HEK293 (cell line): ENCODE results near the gene CASD1.

ENCODE experiments used
- CTCF ChIP-seq: fragments of 450-650 bp; formaldehyde crosslinking; IDR thresholded peaks from 2 replicates; pipeline ENCODE4 v1.5.1; 2016; ENCODE audit warnings: missing biosample characterization, missing genetic modification characterization
- KLF1 ChIP-seq: fragments of 450-650 bp; formaldehyde crosslinking; IDR thresholded peaks from 2 replicates; pipeline ENCODE4 v1.5.1; 2016; ENCODE audit warnings: missing biosample characterization, missing genetic modification characterization
- KLF9 ChIP-seq: fragments of 450-650 bp; formaldehyde crosslinking; IDR thresholded peaks from 2 replicates; pipeline ENCODE4 v1.5.1; 2016; ENCODE audit warnings: missing biosample characterization, missing genetic modification characterization, low read depth
- REST ChIP-seq: fragments of 450-650 bp; formaldehyde crosslinking; IDR thresholded peaks from 2 replicates; pipeline ENCODE4 v1.5.1; 2016; ENCODE audit warnings: missing biosample characterization, missing genetic modification characterization
- ZNF146 ChIP-seq: fragments of 450-650 bp; formaldehyde crosslinking; IDR thresholded peaks from 2 replicates; pipeline ENCODE4 v1.5.1; 2016; ENCODE audit warnings: missing biosample characterization, missing genetic modification characterization
- ZNF157 ChIP-seq: fragments of 450-650 bp; formaldehyde crosslinking; IDR thresholded peaks from 2 replicates; pipeline ENCODE4 v1.5.1; 2016; ENCODE audit warnings: missing biosample characterization, missing genetic modification characterization
- ZNF202 ChIP-seq: fragments of 450-650 bp; formaldehyde crosslinking; IDR thresholded peaks from 2 replicates; pipeline ENCODE4 v1.5.1; 2016; ENCODE audit warnings: missing biosample characterization, missing genetic modification characterization, borderline replicate concordance
- ZNF274 ChIP-seq, 2 experiments: fragments of 200-500 bp in 1 of 2; fragments of 450-650 bp in 1 of 2; sonication (Bioruptor generic) in 1 of 2; formaldehyde crosslinking in 1 of 2; IDR thresholded peaks; 2 replicates each; pipeline versions ENCODE4 v1.5.1 to v1.6.1; 2014 to 2016; ENCODE audit warnings: borderline replicate concordance in 1 of 2, inconsistent platforms in 1 of 2, low read length in 1 of 2, missing biosample characterization in 1 of 2, missing genetic modification characterization in 1 of 2
- ZNF350 ChIP-seq: fragments of 450-650 bp; formaldehyde crosslinking; IDR thresholded peaks from 2 replicates; pipeline ENCODE4 v1.5.0; 2017; ENCODE audit warnings: missing biosample characterization, mild to moderate bottlenecking, missing genetic modification characterization
- ZNF610 ChIP-seq: fragments of 450-650 bp; formaldehyde crosslinking; IDR thresholded peaks from 2 replicates; pipeline ENCODE4 v1.5.1; 2016; ENCODE audit warnings: missing biosample characterization, missing genetic modification characterization, borderline replicate concordance
- TF ChIP-seq, protein P1 (sequence below): fragments of 450-650 bp; formaldehyde crosslinking; IDR thresholded peaks from 2 replicates; pipeline ENCODE4 v1.5.1; 2016; ENCODE audit warnings: missing biosample characterization, missing genetic modification characterization
- TF ChIP-seq, protein P2 (sequence below): IDR thresholded peaks from 2 replicates; pipeline ENCODE4 v1.6.1; 2011; ENCODE audit warnings: mild to moderate bottlenecking, low read depth, low read length, borderline replicate concordance

DNA sequence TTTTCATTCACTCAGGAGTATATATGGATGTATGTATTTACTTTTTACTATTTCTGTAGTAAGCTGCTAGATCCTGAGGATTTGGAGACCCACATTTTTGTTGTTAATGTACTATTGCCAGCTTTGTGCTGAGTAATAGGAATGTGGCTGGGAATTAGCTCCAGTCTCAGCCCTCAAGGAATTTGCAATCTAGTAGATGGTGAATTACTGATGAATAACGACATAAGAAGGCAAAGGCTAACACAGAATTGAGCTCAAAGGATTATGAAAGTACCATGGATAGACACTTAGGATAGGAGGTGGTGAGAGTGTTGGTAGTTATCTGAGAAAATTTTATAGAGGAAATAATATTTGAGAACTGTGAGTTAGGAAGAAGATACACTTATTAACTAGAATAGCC is 19.9 kb downstream of the CASD1 start:
- TF ChIP-seq CTCF (tag by site-specific recombination): no peak
- no peak for TF ChIP-seq REST
- no peak for TF ChIP-seq KLF9 (tag by site-specific recombination)
- TF ChIP-seq, protein P1, sequence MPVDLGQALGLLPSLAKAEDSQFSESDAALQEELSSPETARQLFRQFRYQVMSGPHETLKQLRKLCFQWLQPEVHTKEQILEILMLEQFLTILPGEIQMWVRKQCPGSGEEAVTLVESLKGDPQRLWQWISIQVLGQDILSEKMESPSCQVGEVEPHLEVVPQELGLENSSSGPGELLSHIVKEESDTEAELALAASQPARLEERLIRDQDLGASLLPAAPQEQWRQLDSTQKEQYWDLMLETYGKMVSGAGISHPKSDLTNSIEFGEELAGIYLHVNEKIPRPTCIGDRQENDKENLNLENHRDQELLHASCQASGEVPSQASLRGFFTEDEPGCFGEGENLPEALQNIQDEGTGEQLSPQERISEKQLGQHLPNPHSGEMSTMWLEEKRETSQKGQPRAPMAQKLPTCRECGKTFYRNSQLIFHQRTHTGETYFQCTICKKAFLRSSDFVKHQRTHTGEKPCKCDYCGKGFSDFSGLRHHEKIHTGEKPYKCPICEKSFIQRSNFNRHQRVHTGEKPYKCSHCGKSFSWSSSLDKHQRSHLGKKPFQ (tag by site-specific recombination): no peak
- TF ChIP-seq ZNF146 (tag by site-specific recombination): no peak
- no peak for TF ChIP-seq ZNF157 (tag by site-specific recombination)
- TF ChIP-seq ZNF202 (tag by site-specific recombination): no peak
- TF ChIP-seq ZNF350: no peak
- TF ChIP-seq, protein P2, sequence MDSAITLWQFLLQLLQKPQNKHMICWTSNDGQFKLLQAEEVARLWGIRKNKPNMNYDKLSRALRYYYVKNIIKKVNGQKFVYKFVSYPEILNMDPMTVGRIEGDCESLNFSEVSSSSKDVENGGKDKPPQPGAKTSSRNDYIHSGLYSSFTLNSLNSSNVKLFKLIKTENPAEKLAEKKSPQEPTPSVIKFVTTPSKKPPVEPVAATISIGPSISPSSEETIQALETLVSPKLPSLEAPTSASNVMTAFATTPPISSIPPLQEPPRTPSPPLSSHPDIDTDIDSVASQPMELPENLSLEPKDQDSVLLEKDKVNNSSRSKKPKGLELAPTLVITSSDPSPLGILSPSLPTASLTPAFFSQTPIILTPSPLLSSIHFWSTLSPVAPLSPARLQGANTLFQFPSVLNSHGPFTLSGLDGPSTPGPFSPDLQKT: no peak
- no peak for TF ChIP-seq KLF1 (tag by site-specific recombination)
- TF ChIP-seq ZNF610 (tag by site-specific recombination): no peak
- no peak for TF ChIP-seq ZNF274 (IDR thresholded peaks at IDR 0.05; ENCODE audit: low read length)
- TF ChIP-seq ZNF274 (tag by site-specific recombination; IDR thresholded peaks at IDR 0.05; ENCODE audit: borderline replicate concordance): no peak
